ENCODE data around the gene PCNX4.
"Not testable (repeated sequence)": the region's sequence is repeated elsewhere in the genome, so short reads cannot be mapped to it uniquely, and the experiment has no call there.

The PCNX4 gene

GRCh38 chr14:60091550-60092525, at the start of gene PCNX4:
Gene PCNX4 (plus strand): TSS chr14:60091923. CDS start chr14:60107639, 15,716 bp downstream.
- peak; percentile 94 for DNase-seq

GRCh38 chr14:60047976-60048375, 43.7 kb upstream of the PCNX4 start:
- DNase-seq = not testable (repeated sequence)

GRCh38 chr14:60051721-60052221, 40.0 kb upstream of the PCNX4 start:
- DNase-seq = peak; percentile 2

- DNase-seq = no peak
Observed at GRCh38 chr14:60058087-60058486, 33.6 kb upstream of the PCNX4 start.

- DNase-seq = no peak
Observed at GRCh38 chr14:60061371-60061770, 30.4 kb upstream of the PCNX4 start.

- DNase-seq = no peak
Observed at GRCh38 chr14:60064491-60065072, 27.1 kb upstream of the PCNX4 start.

- no peak for DNase-seq
Observed at GRCh38 chr14:60067882-60068281, 23.8 kb upstream of the PCNX4 start.

- no peak for DNase-seq
Observed at GRCh38 chr14:60079723-60080122, 12.0 kb upstream of the PCNX4 start.

GRCh38 chr14:60085085-60085484, 6.6 kb upstream of the PCNX4 start:
- no peak for DNase-seq

- DNase-seq = no peak
Observed at GRCh38 chr14:60085693-60086092, 6.0 kb upstream of the PCNX4 start.

GRCh38 chr14:60087668-60088067, 4.1 kb upstream of the PCNX4 start:
- no peak for DNase-seq

- no peak for DNase-seq
Observed at GRCh38 chr14:60089221-60089620, 2.5 kb upstream of the PCNX4 start.

- DNase-seq = peak; percentile 26
Observed at GRCh38 chr14:60090864-60091519, 731 bp upstream of the PCNX4 start.

- DNase-seq = peak; percentile 5
Observed at GRCh38 chr14:60092526-60092920, 800 bp downstream of the PCNX4 start.

- no peak for DNase-seq
Observed at GRCh38 chr14:60093080-60093479, 1.4 kb downstream of the PCNX4 start.

GRCh38 chr14:60093606-60094005, 1.9 kb downstream of the PCNX4 start:
- DNase-seq = no peak

GRCh38 chr14:60094306-60094897, 2.7 kb downstream of the PCNX4 start:
- peak; percentile 8 for DNase-seq

GRCh38 chr14:60095231-60095630, 3.5 kb downstream of the PCNX4 start:
- DNase-seq = no peak

GRCh38 chr14:60095781-60096450, 4.2 kb downstream of the PCNX4 start:
- no peak for DNase-seq

- DNase-seq = no peak
Observed at GRCh38 chr14:60097974-60098373, 6.3 kb downstream of the PCNX4 start.

GRCh38 chr14:60099855-60100254, 8.1 kb downstream of the PCNX4 start:
- DNase-seq = not testable (repeated sequence)

- DNase-seq = no peak
Observed at GRCh38 chr14:60101786-60102185, 10.1 kb downstream of the PCNX4 start.

Data from CD4-positive, alpha-beta T cell treated with Interleukin-6 for 4 hours (primary cell).